Spinal cord (tissue), 10 donors: ENCODE results near the gene MAP3K15. TPM values are rescaled to one million over a fixed set of nuclear protein-coding genes. Genes with fewer than 3 reads are reported as not detected.

Source experiments
- DNase-seq, 6 donors: peaks; one replicate each; pipeline versions ENCODE4 v3.0.0 to v3.0.0-alpha.2; 2013 to 2015; ENCODE audit warnings: low spot score in 6 of 6, low read depth in 4 of 6
- H3K27ac ChIP-seq: one replicate; pipeline ENCODE4 v1.5.1; 2013; ENCODE audit warnings: low read depth, low read length, control low read depth
- H3K27me3 ChIP-seq: one replicate; pipeline ENCODE4 v1.6.1; 2013; ENCODE audit warnings: low read length; ENCODE audit not compliant: control insufficient read depth, insufficient read depth
- H3K36me3 ChIP-seq: one replicate; pipeline ENCODE4 v1.6.1; 2013; ENCODE audit warnings: low read length; ENCODE audit not compliant: control insufficient read depth, insufficient read depth
- H3K4me1 ChIP-seq: one replicate; pipeline ENCODE4 v1.6.1; 2013; ENCODE audit warnings: low read length; ENCODE audit not compliant: control insufficient read depth, insufficient read depth
- H3K4me3 ChIP-seq: one replicate; pipeline ENCODE4 v1.5.1; 2013; ENCODE audit warnings: low read depth, low read length, control low read depth
- H3K9me3 ChIP-seq: one replicate; pipeline ENCODE4 v1.6.1; 2013; ENCODE audit warnings: low read length; ENCODE audit not compliant: control insufficient read depth, insufficient read depth
- WGBS: methylation state at CpG from one replicate; pipeline ENCODE4 v1.1.5; 2013; ENCODE audit warnings: missing lambda C conversion rate; ENCODE audit not compliant: insufficient coverage; 5-methylcytosine and 5-hydroxymethylcytosine counted together
- polyA plus RNA-seq, 2 donors: library from polyadenylated mRNA; unstranded; fragments of 120-200 nt; gene quantifications; one replicate each; pipeline ENCODE4 v1.2.1, GENCODE V29; 2013; ENCODE audit not compliant: insufficient read length in 2 of 2
- total RNA-seq, 2 donors: library from RNA; depleted of rRNA in 1 of 2; stranded (reverse); fragments of 120-200 nt in 1 of 2; fragments of >200 nt in 1 of 2; gene quantifications; one replicate each; pipeline versions ENCODE4 v1.2.3 to v1.2.4, GENCODE V29; 2013 to 2014
- donor health status: healthy.

The MAP3K15 gene
- total and polyA plus RNA-seq, 4 donors: 0.55 to 1.0 (median 0.63) TPM

GRCh38 chrX:19552793-19553192, 37.5 kb upstream of the MAP3K15 start:
- no peaks in the 10 kb centered on the region for H3K36me3 ChIP-seq
- no peaks in the 10 kb centered on the region for H3K4me1 ChIP-seq
- H3K9me3 ChIP-seq: no peaks in the 10 kb centered on the region
- DNase-seq: no peak
- 83% methylated on average over 6 of the region's 6 CpGs for WGBS
- H3K27me3 ChIP-seq: peaks cover 3% of the 10 kb centered on the region
- H3K27ac ChIP-seq: no peak overlapping the region
- no peak overlapping the region for H3K4me3 ChIP-seq

GRCh38 chrX:19549838-19550237, 34.5 kb upstream of the MAP3K15 start:
- no peak overlapping the region for H3K4me3 ChIP-seq
- DNase-seq: no peak
- WGBS: 77% methylated on average over 3 of the region's 7 CpGs
- no peaks in the 10 kb centered on the region for H3K4me1 ChIP-seq
- no peak overlapping the region for H3K27ac ChIP-seq
- no peaks in the 10 kb centered on the region for H3K36me3 ChIP-seq
- H3K27me3 ChIP-seq: peaks cover 3% of the 10 kb centered on the region
- H3K9me3 ChIP-seq: no peaks in the 10 kb centered on the region

- Histone ChIP-seq H3K27me3 (peaks cover 3% of the 10 kb centered on the region), H3K4me1 (no peaks in the 10 kb centered on the region), H3K27ac (no peak overlapping the region), H3K9me3 (no peaks in the 10 kb centered on the region), H3K4me3 (no peak overlapping the region), H3K36me3 (peaks cover under 1% of the 10 kb centered on the region)
- DNase-seq: no peak
- 100% methylated on average over 1 of the region's 6 CpGs for WGBS
Measured at GRCh38 chrX:19548934-19549333, 33.6 kb upstream of the MAP3K15 start.

DNA sequence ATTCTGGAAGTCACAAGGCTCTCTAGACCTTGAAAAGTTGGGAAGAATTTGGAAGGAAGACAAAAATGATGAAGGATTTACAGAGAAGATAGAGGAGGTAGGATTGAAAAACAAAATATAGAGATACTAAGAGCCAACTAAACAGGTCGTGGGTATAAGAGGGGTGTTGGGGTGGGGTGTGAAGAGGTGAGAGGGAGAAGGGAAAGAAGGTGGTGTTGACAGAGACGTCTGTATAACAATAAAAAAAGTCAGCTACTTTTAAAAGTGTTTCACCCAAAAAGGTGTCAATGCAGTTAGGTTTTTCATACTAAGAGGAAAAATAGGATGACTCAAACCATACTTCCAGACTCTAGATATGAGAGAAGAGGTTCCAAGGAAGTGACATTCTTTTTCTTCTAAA, 33.0 kb upstream of the MAP3K15 start:
- DNase-seq: no peak
- no CpG with 5 or more reads among the region's 2 CpGs for WGBS
- H3K27me3 ChIP-seq: peaks cover 5% of the 10 kb centered on the region
- no peaks in the 10 kb centered on the region for H3K9me3 ChIP-seq
- H3K27ac ChIP-seq: no peak overlapping the region
- no peak overlapping the region for H3K4me3 ChIP-seq
- H3K4me1 ChIP-seq: peaks cover 6% of the 10 kb centered on the region
- H3K36me3 ChIP-seq: peaks cover 7% of the 10 kb centered on the region

- Histone ChIP-seq H3K27me3 (peaks cover 5% of the 10 kb centered on the region), H3K27ac (no peak overlapping the region), H3K4me3 (no peak overlapping the region), H3K4me1 (peaks cover 6% of the 10 kb centered on the region), H3K36me3 (peaks cover 12% of the 10 kb centered on the region), H3K9me3 (no peaks in the 10 kb centered on the region)
- 76% methylated on average over 5 of the region's 9 CpGs for WGBS
- no peak for DNase-seq
Measured at GRCh38 chrX:19545651-19546050, 30.3 kb upstream of the MAP3K15 start.

DNA sequence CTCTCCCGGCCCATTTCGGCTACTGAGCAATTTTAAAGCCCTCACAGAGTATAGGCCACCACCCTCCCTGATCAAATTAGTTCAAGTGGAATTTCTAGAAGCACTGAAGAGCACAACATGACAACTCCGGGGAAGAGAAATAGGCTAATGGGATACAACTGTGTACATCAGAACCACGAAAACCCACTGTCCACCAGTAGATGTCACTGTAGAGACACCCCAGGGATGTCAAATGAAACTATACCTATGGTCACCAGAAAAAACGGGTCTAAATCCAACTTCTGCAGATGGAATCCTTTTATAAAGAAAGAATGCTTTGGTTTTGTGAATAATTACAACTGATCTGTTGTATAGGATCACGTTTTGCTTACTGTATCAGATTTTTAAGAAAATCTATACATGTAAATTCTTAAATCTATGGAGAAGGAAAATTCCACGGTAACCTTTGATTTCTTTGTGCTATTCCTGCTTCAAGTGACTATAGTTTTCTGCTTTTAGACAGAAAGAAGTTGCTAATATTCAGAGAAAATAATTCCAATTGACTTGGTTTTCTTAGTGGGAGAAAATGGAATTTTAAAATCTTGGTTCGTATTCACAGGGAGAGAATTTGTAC, 29.5 kb upstream of the MAP3K15 start:
- H3K4me3 ChIP-seq: no peak overlapping the region
- H3K27me3 ChIP-seq: peaks cover 5% of the 10 kb centered on the region
- 18% methylated on average over 2 of the region's 8 CpGs for WGBS
- H3K27ac ChIP-seq: no peak overlapping the region
- no peaks in the 10 kb centered on the region for H3K9me3 ChIP-seq
- H3K36me3 ChIP-seq: peaks cover 12% of the 10 kb centered on the region
- H3K4me1 ChIP-seq: peaks cover 6% of the 10 kb centered on the region
- peak; percentile 9 to 84 (median 46) for DNase-seq

- H3K36me3 ChIP-seq: peaks cover 12% of the 10 kb centered on the region
- peaks cover 6% of the 10 kb centered on the region for H3K4me1 ChIP-seq
- DNase-seq: peak in 2 of 6 donors; percentile 55 to 89
- H3K27me3 ChIP-seq: peaks cover 2% of the 10 kb centered on the region
- 66% methylated on average over 8 of the region's 12 CpGs for WGBS
- no peaks in the 10 kb centered on the region for H3K9me3 ChIP-seq
- no peak overlapping the region for H3K4me3 ChIP-seq
- no peak overlapping the region for H3K27ac ChIP-seq
Measured at GRCh38 chrX:19543951-19544381, 28.7 kb upstream of the MAP3K15 start.

DNA sequence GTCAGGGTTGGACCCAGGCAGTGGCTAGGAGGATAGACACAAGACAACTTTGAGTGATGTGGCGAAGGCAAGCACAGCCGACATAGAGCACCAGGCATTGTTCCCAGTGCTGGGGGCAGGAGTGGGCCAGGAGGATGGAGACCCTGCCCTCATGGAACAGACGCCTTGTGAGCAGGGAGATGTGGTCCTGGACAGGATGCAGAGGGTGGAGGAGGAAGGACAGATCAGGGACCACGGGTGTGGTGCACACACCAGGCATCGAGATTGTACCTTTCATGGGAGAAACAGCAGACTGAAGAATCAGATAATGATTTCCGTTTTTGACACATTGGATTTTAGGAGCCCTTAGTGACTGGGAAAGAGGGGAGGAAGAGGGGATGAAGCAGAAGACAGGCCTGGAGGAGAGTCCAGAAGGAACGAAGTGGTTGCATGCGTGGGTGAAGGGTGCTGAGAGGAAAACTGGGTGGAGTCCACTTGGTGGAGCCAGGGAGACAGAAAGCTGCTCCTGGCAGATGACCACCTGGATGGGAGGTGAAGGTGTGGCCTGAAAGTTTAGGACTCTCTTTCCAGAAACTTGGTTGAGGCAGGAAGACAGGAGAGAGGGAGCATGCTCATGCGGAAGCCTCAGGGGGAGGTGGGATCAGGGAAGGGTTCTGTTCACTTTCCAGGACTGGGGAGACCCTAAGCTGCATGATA, 27.9 kb upstream of the MAP3K15 start:
- no peaks in the 10 kb centered on the region for H3K9me3 ChIP-seq
- peaks cover 6% of the 10 kb centered on the region for H3K4me1 ChIP-seq
- 78% methylated on average over 9 of the region's 9 CpGs for WGBS
- H3K27ac ChIP-seq: no peak overlapping the region
- H3K36me3 ChIP-seq: peaks cover 12% of the 10 kb centered on the region
- no peak overlapping the region for H3K4me3 ChIP-seq
- H3K27me3 ChIP-seq: peaks cover 2% of the 10 kb centered on the region
- no peak for DNase-seq

DNA sequence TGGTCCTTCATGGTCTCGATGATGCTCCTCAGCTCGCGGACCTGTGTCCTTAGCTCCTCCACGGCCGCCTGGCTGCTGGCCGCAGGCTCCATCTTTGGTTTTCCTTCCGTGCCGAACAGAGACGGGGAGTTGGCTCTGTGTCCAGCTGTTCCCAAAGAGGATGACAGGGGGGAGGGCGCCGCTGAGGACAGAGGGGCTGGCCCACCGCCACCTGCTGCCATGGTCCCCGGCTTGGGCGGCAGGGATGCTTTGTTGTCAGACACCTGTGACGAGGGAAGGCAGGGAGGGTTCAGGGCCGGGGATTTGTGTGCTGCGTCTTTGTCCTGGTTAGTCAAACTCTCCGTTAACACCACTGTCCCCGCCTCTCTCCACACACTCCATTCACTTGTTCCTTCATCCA, 26.6 kb upstream of the MAP3K15 start:
- WGBS: 80% methylated on average over 18 of the region's 19 CpGs
- no peak overlapping the region for H3K27ac ChIP-seq

DNA sequence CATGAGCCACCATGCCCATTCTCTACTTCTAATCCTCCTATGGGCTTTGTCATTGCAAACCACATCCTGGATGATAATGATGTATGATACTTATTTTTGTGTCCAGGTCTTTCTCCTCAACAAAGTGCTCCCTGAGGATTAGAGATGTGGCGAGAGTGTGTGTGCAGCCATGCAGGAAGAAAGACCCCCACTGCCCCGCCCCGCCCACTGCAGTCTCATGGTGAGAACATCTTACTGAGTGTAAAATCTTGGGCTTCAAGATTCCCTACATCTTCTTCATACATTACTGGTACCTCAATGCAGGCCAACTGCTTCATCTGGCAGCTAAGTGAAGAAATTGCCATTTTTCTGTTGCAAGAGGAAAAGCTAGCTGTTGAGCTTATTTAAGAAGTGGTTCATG, 25.9 kb upstream of the MAP3K15 start:
- Histone ChIP-seq H3K27me3 (peaks cover 2% of the 10 kb centered on the region), H3K4me3 (no peak overlapping the region), H3K4me1 (peaks cover 6% of the 10 kb centered on the region), H3K27ac (no peak overlapping the region), H3K36me3 (peaks cover 12% of the 10 kb centered on the region), H3K9me3 (no peaks in the 10 kb centered on the region)
- WGBS: no CpG with 5 or more reads among the region's 3 CpGs
- no peak for DNase-seq

More for the DNA sequence above, 26.6 kb upstream of the MAP3K15 start:
- Histone ChIP-seq H3K4me1 (peaks cover 6% of the 10 kb centered on the region), H3K4me3 (no peak overlapping the region), H3K36me3 (peaks cover 12% of the 10 kb centered on the region), H3K27me3 (peaks cover 2% of the 10 kb centered on the region), H3K9me3 (no peaks in the 10 kb centered on the region)
- no peak for DNase-seq
